ENCODE measurements around the gene ADAM15.
A peak's percentile ranks its signal among the peaks of the same experiment; 100 is the strongest.

The ADAM15 gene, protein sequence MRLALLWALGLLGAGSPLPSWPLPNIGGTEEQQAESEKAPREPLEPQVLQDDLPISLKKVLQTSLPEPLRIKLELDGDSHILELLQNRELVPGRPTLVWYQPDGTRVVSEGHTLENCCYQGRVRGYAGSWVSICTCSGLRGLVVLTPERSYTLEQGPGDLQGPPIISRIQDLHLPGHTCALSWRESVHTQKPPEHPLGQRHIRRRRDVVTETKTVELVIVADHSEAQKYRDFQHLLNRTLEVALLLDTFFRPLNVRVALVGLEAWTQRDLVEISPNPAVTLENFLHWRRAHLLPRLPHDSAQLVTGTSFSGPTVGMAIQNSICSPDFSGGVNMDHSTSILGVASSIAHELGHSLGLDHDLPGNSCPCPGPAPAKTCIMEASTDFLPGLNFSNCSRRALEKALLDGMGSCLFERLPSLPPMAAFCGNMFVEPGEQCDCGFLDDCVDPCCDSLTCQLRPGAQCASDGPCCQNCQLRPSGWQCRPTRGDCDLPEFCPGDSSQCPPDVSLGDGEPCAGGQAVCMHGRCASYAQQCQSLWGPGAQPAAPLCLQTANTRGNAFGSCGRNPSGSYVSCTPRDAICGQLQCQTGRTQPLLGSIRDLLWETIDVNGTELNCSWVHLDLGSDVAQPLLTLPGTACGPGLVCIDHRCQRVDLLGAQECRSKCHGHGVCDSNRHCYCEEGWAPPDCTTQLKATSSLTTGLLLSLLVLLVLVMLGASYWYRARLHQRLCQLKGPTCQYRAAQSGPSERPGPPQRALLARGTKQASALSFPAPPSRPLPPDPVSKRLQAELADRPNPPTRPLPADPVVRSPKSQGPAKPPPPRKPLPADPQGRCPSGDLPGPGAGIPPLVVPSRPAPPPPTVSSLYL

GRCh38 chr1:155050560-155051341 lies at the start of gene ADAM15:
Gene ADAM15, plus strand, starts transcription at chr1:155051316. Its CDS starts 71 bp downstream, at chr1:155051387.
- DNase-seq, result no peak

DNA sequence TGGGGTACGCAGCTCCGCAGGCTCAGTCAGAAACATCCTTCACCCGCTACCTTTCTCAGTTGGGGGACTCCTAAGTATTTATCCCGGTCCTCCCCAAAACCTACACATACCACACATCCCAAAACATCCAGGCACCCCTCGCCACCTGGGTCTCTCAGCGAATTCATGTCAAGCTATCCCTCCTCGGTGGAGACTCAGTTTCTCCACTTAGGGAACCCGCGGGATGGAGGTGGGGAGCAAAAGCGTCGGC lies 49.8 kb upstream of the ADAM15 start:
- DNase-seq, result no peak

GRCh38 chr1:155001675-155002463 lies 49.2 kb upstream of the ADAM15 start:
- peak; percentile 98 for DNase-seq

GRCh38 chr1:155002464-155003226 lies 48.5 kb upstream of the ADAM15 start, which contains the start of gene ZBTB7B:
Gene ZBTB7B, plus strand, starts transcription at chr1:155002802. Its CDS starts 11,859 bp downstream, at chr1:155014661.
- DNase-seq, result no peak

GRCh38 chr1:155003227-155003765 lies 47.8 kb upstream of the ADAM15 start:
- DNase-seq, result no peak

- no peak for DNase-seq
Measured at GRCh38 chr1:155003766-155004351, 47.3 kb upstream of the ADAM15 start.

DNA sequence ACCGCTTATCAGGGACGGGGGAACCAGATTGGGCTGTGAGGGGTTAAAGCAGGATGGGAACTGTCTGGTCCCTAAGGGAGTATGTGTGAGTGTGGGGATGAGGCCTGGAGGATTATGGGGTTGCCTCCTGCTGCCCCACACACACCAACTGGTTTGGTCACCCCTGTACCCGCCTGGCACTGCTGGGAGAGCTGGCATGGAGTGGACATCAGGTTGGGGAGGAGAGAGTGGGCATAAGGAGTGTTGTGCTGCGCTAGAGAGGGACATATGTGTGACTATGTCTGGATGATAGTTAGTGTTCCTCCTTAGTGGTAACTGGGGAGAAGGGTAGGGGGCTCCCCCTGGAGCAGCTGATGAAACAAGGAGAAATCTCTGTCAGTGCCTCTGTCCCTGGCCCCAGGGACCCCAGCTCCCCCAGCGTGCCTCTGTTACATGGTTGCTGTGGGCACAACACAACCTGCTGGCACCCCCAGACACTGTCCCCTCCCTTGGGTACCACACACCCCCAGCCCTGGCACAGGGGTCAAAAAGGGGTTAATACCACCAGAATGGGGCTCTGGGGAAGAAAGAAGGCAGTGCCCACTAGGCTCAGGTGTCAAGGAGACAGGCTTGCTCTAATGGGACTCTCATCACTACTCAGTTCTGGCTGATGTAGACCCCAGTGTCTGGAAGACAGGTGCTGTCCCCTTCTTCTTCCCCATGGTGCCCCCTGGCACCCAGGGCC lies 46.6 kb upstream of the ADAM15 start:
- DNase-seq, result no peak

- no peak for DNase-seq
Measured at GRCh38 chr1:155005076-155006011, 45.8 kb upstream of the ADAM15 start.

DNA sequence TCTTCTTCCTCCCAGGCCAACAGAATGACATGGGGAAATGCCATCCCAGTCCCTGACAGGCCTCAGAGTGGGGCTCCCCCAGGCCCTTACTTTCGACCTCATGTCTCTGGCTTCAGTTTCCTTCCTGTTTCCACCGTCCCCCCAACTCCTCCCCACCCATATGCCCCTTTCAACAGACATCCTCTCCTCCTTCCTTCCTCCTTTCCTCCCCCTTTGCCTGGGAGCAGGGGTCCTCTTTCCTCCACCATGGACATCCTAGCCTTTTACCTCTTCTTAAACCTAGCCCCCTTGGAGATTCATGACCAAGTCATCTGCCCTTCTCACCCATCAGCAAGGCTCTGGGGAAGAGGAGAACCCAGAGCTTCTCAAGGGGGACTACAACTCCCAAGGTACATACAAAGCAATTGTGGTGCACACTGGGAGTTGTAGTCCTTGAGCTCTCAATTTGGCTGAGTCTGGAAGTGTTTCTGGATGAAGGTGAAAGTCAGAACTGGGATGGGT lies 44.5 kb upstream of the ADAM15 start:
- peak in 1 of 2 experiments; percentile 13 for DNase-seq

- no peak for DNase-seq
Measured at GRCh38 chr1:155007251-155007828, 43.8 kb upstream of the ADAM15 start.

DNA sequence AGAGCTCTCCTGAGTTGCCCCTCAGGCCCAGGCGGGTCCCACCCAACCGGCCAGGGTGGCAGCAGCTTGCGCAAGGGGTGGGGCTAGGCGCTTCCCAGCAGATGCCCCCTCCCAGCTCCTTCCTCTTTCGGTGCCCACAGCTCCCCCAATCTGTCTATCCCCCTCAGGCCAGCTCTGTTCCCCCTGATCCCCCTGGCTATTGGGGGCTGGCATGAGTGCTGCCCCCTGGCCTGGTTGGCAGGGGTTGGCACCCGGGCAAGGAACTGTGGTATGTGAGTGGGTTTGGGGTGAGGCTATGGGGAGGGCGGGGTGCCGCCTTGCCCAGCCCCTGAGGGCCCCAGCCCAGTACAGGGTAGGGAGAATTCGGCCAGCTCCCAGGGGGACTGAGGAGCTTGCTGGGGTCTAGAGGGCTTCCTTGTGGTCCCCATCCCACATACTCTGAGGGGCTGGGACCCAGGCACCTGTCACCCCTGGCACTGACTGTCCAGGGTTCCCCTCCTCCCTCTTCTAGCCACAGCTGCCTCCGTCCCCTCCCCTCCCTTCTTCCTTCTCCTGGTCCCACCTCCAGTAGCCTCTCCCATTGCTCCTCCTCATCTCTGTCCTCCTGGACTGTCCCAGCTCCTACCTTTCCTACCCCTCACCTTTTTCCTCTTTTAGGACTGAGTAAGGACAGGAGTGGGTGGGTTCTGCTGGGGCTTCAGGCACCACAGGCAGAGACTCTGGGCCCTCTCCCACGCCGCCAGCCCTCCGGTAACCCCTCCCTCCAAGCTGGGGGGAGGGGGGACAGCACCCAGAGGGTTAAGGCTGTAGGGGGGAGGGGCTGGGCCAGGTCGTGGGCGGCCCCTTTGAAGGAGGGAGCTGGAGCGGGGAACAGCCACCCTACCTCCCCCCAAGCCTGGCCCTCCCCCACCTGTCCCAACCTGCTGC lies 42.8 kb upstream of the ADAM15 start:
- DNase-seq, result no peak

GRCh38 chr1:155009221-155009711 lies 41.9 kb upstream of the ADAM15 start:
- no peak for DNase-seq

- DNase-seq, result no peak
Measured at GRCh38 chr1:155009742-155010141, 41.4 kb upstream of the ADAM15 start.

DNA sequence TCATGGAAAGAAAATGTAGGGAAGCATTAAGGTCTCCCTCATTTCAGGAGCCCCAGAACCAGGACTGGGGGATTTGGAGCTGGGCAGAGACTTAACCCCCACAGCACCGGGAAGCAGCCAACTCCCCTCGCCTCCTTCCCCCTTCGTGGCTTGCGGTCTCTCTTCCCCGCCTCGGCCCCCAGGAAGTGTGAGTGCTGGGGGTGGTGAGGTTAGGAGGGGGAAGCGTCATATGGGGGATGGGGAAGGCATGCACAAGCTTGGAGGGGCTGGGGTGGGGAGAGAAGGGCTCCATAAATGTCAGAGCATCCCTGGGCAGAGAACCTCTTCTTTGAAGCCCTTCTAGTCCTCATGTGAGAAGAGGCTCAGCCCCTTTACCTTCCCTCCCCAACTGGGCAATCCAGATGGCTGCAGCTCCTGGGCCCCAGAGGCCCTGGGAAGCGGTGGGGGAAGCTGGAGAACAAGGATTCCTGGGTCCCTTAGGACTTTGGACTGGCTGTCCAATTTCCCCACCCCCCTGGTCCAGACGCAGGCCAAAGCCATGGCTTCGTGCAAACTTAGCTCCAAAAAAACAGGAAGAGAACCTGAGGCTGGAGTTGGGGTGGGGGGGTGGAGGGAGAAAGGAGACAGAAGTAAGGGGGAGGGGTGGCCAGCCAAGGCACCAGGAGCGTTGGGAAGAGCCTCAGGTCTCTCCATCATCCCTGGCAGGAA lies 40.8 kb upstream of the ADAM15 start:
- no peak for DNase-seq

- DNase-seq, result no peak
Measured at GRCh38 chr1:155011004-155011416, 40.1 kb upstream of the ADAM15 start.

DNA sequence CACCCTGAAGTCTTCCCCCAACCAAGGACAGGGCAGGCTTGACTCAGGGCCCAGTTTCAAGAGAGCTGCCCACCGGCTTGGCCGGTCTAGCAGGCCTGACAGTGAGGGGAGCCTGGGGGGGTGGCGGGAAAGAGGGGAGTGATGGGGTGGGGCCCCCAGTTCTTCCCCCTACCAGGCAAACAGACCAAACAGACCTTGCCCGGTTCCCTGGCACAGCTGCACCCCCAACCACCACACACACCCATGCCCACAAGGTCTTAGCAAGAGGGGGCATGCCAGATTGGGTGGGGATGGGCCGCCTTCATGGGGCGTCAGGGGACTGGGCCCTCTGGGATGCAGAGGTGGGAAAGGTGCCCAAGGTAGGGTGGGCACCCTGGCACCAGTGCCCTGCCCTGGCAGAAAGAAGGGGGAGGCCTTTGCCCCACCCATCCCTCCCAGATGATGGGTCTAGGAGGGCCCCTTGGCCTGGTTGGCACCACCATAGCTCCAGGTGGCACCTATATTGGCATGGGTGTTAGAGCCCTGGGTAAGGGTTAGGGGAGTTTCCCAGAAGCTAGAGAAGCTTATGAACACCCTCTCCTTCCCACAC lies 39.6 kb upstream of the ADAM15 start:
- DNase-seq, result no peak
